GM18873 (cell line): Measurements from ENCODE around the gene CYB5B.

Source experiments
- ATAC-seq: cut with Tn5 transposase; IDR thresholded peaks from one replicate; pipeline ENCODE4 v1.9.1; 2021; ENCODE audit warnings: mild to moderate bottlenecking, moderate library complexity, moderate number of reproducible peaks; ENCODE audit not compliant: unreplicated experiment, low FRiP score

The CYB5B gene

GRCh38 chr16:69511651-69512050, 87.2 kb downstream of the CYB5B start:
- ATAC-seq = no peak

GRCh38 chr16:69513180-69513966, 89.0 kb downstream of the CYB5B start:
- no peak for ATAC-seq

- no peak for ATAC-seq
These were observed 89.9 kb downstream of the CYB5B start for GRCh38 chr16:69514356-69514755.
